Neural cell (in vitro differentiated cells): ENCODE measurements around the gene ARHGAP24. TPM values are rescaled to one million over a fixed set of nuclear protein-coding genes. Genes with fewer than 3 reads are reported as not detected.

ENCODE experiments used
- H2AFZ ChIP-seq: fragments of 200-600, 300-800 bp; sonication (generic), shearing (Covaris generic); 2 replicates; pipeline ENCODE4 v1.6.0; 2014; ENCODE audit warnings: low read depth, mild to moderate bottlenecking, antibody characterized with exemption, low read length, moderate library complexity
- H3F3A ChIP-seq: fragments of 200-600 bp; shearing (Covaris generic); 2 replicates; pipeline ENCODE4 v1.6.1; 2016; ENCODE audit warnings: mild to moderate bottlenecking, moderate library complexity, mixed read lengths, antibody characterized with exemption, low read length; ENCODE audit not compliant: insufficient read depth, poor library complexity, severe bottlenecking
- H3K27ac ChIP-seq: fragments of 200-600, 300-800 bp; sonication (generic), shearing (Covaris generic); 2 replicates; pipeline ENCODE4 v1.5.1; 2014; ENCODE audit warnings: mild to moderate bottlenecking, low read length, moderate library complexity
- H3K27me3 ChIP-seq: fragments of 300-800, 200-600 bp; sonication (generic), shearing (Covaris generic); 2 replicates; pipeline ENCODE4 v1.6.0; 2014; ENCODE audit warnings: mild to moderate bottlenecking, low read depth, low read length, moderate library complexity; ENCODE audit not compliant: insufficient read depth
- H3K36me3 ChIP-seq: fragments of 300-800, 200-600 bp; sonication (generic), shearing (Covaris generic); 2 replicates; pipeline ENCODE4 v1.5.1; 2014; ENCODE audit warnings: mild to moderate bottlenecking, antibody characterized with exemption, low read length, moderate library complexity; ENCODE audit not compliant: insufficient read depth
- H3K4me2 ChIP-seq: fragments of 300-800, 200-600 bp; sonication (generic), shearing (Covaris generic); 2 replicates; pipeline ENCODE4 v1.6.0; 2014; ENCODE audit warnings: mild to moderate bottlenecking, low read length
- H3K4me3 ChIP-seq: fragments of 300-800, 200-600 bp; sonication (generic), shearing (Covaris generic); 2 replicates; pipeline ENCODE4 v1.5.1; 2014; ENCODE audit warnings: mild to moderate bottlenecking, low read length, moderate library complexity
- H3K79me2 ChIP-seq: fragments of 200-600 bp; shearing (Covaris generic); replicated peaks from 2 replicates; pipeline ENCODE4 v1.6.0; 2014; ENCODE audit warnings: mild to moderate bottlenecking, low read length, moderate library complexity; ENCODE audit not compliant: insufficient read depth
- H3K9ac ChIP-seq: fragments of 300-800, 200-600 bp; sonication (generic), shearing (Covaris generic); 2 replicates; pipeline ENCODE4 v1.6.1; 2016; ENCODE audit warnings: mild to moderate bottlenecking, low read length, mixed read lengths
- H3K9me2 ChIP-seq: fragments of 200-600 bp; shearing (Covaris generic); 2 replicates; pipeline ENCODE4 v1.6.1; 2016; ENCODE audit warnings: mild to moderate bottlenecking, low read length, mixed read lengths; ENCODE audit not compliant: insufficient read depth
- H3K9me3 ChIP-seq: fragments of 200-600, 300-800 bp; sonication (generic), shearing (Covaris generic); 2 replicates; pipeline ENCODE4 v1.6.1; 2016; ENCODE audit warnings: mild to moderate bottlenecking, mixed run types, low read length, moderate library complexity, mixed read lengths
- H4K20me1 ChIP-seq: fragments of 200-600 bp; shearing (Covaris generic); 2 replicates; pipeline ENCODE4 v1.6.1; 2016; ENCODE audit warnings: mild to moderate bottlenecking, mixed run types; ENCODE audit not compliant: insufficient read depth
- EP300 ChIP-seq: fragments of 450-650 bp; conservative IDR thresholded peaks from 2 replicates; pipeline ENCODE4 v1.6.1; 2014; ENCODE audit warnings: antibody characterized with exemption, mild to moderate bottlenecking, moderate library complexity; ENCODE audit not compliant: poor library complexity, severe bottlenecking
- EZH2 ChIP-seq: fragments of 200-600, 300-800 bp; shearing (Covaris generic), sonication (generic); IDR thresholded peaks from 2 replicates; pipeline ENCODE4 v1.6.1; 2014; ENCODE audit warnings: antibody characterized with exemption, low read length, borderline replicate concordance, mild to moderate bottlenecking; ENCODE audit not compliant: insufficient read depth, poor library complexity, severe bottlenecking
- MXI1 ChIP-seq: fragments of 450-650 bp; conservative IDR thresholded peaks from 2 replicates; pipeline ENCODE4 v1.6.1; 2014; ENCODE audit warnings: antibody characterized with exemption, mild to moderate bottlenecking; ENCODE audit not compliant: poor library complexity, severe bottlenecking
- POLR2AphosphoS5 ChIP-seq: IDR thresholded peaks from 2 replicates; pipeline ENCODE4 v1.6.1; 2012
- RAD21 ChIP-seq: fragments of 450-650 bp; conservative IDR thresholded peaks from 2 replicates; pipeline ENCODE4 v1.6.1; 2014; ENCODE audit warnings: antibody characterized with exemption, mild to moderate bottlenecking, moderate library complexity
- SMC3 ChIP-seq: fragments of 450-650 bp; conservative IDR thresholded peaks from 2 replicates; pipeline ENCODE4 v1.6.1; 2014; ENCODE audit warnings: antibody characterized with exemption, mild to moderate bottlenecking, moderate library complexity; ENCODE audit not compliant: poor library complexity
- TAF1 ChIP-seq: IDR thresholded peaks from 2 replicates; pipeline ENCODE4 v1.6.1; 2012; ENCODE audit warnings: low read depth
- polyA plus RNA-seq: library from polyadenylated mRNA; depleted of rRNA; stranded (reverse); fragments of >200 nt; gene quantifications from 2 replicates; pipeline ENCODE4 v1.2.3, GENCODE V29; 2014
- TF ChIP-seq, protein P1 (sequence below): IDR thresholded peaks from 2 replicates; pipeline ENCODE4 v1.6.1; 2012; ENCODE audit warnings: borderline replicate concordance
- TF ChIP-seq, protein P2 (sequence below): fragments of 450-650 bp; IDR thresholded peaks from 2 replicates; pipeline ENCODE4 v1.5.1; 2014; ENCODE audit warnings: antibody characterized with exemption, mild to moderate bottlenecking, moderate library complexity; ENCODE audit not compliant: poor library complexity, severe bottlenecking

The ARHGAP24 gene
- polyA plus RNA-seq, 1 donor from 2014 or later, result 2.9 TPM

DNA sequence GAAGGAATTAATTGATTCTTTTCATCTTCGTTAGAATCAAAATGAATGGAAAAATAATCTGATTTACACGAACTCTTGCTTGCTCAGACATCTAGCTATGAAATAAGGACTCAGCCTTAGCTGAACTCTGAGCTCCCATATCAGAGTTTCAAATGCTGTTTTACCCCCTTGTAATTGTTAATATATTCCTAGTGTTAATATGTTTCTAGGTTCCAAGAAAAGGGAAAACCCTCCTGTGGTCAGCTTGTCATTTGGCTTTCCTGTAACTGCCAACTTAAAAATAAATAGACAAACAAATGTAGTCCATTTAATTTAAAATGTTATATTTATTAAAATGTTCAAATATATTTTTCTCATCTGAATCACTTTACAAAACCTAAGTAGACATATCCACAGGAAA lies 432.1 kb downstream of the ARHGAP24 start:
- Histone ChIP-seq H3K36me3 (no peaks in the 10 kb centered on the region), H4K20me1 (no peaks in the 10 kb centered on the region), H3K4me3 (no peak overlapping the region), H3F3A (no peaks in the 10 kb centered on the region), H3K9me2 (no peaks in the 10 kb centered on the region), H2AFZ (no peak overlapping the region), H3K4me2 (no peak overlapping the region), H3K79me2 (no peaks in the 10 kb centered on the region), H3K27ac (no peak overlapping the region), H3K9me3 (no peaks in the 10 kb centered on the region), H3K9ac (no peak overlapping the region), H3K27me3 (no peaks in the 10 kb centered on the region)
- TF ChIP-seq RAD21 (no peak), TAF1 (no peak), MXI1 (no peak), EP300 (no peak), SMC3 (no peak), POLR2AphosphoS5 (no peak), EZH2 (no peak)
- TF ChIP-seq, protein P1, sequence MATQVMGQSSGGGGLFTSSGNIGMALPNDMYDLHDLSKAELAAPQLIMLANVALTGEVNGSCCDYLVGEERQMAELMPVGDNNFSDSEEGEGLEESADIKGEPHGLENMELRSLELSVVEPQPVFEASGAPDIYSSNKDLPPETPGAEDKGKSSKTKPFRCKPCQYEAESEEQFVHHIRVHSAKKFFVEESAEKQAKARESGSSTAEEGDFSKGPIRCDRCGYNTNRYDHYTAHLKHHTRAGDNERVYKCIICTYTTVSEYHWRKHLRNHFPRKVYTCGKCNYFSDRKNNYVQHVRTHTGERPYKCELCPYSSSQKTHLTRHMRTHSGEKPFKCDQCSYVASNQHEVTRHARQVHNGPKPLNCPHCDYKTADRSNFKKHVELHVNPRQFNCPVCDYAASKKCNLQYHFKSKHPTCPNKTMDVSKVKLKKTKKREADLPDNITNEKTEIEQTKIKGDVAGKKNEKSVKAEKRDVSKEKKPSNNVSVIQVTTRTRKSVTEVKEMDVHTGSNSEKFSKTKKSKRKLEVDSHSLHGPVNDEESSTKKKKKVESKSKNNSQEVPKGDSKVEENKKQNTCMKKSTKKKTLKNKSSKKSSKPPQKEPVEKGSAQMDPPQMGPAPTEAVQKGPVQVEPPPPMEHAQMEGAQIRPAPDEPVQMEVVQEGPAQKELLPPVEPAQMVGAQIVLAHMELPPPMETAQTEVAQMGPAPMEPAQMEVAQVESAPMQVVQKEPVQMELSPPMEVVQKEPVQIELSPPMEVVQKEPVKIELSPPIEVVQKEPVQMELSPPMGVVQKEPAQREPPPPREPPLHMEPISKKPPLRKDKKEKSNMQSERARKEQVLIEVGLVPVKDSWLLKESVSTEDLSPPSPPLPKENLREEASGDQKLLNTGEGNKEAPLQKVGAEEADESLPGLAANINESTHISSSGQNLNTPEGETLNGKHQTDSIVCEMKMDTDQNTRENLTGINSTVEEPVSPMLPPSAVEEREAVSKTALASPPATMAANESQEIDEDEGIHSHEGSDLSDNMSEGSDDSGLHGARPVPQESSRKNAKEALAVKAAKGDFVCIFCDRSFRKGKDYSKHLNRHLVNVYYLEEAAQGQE, result no peak
- TF ChIP-seq, protein P2, sequence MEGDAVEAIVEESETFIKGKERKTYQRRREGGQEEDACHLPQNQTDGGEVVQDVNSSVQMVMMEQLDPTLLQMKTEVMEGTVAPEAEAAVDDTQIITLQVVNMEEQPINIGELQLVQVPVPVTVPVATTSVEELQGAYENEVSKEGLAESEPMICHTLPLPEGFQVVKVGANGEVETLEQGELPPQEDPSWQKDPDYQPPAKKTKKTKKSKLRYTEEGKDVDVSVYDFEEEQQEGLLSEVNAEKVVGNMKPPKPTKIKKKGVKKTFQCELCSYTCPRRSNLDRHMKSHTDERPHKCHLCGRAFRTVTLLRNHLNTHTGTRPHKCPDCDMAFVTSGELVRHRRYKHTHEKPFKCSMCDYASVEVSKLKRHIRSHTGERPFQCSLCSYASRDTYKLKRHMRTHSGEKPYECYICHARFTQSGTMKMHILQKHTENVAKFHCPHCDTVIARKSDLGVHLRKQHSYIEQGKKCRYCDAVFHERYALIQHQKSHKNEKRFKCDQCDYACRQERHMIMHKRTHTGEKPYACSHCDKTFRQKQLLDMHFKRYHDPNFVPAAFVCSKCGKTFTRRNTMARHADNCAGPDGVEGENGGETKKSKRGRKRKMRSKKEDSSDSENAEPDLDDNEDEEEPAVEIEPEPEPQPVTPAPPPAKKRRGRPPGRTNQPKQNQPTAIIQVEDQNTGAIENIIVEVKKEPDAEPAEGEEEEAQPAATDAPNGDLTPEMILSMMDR, result no peak

DNA sequence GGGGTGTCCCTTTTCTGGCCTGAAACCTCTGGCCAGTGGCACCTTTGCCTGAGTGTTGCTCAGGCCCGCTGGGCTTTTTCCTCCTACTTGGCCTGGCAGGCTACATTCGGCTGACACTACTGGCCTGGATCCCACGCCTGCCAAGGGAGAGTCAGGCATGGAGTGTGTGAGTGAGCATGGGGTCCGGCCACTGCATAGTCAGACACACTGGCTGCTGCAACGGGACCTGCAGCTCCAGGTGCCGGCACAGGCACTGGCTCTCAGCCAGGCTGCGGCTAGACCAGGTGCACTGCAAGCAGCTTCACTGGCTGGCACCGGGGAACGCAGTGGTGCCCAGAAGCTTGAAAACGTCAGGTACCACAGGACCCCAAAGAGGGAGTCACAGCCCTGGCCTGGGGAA lies 434.9 kb downstream of the ARHGAP24 start:
- TF ChIP-seq SMC3 (no peak), EP300 (no peak), EZH2 (no peak), TAF1 (no peak), MXI1 (no peak), POLR2AphosphoS5 (no peak), RAD21 (no peak)
- TF ChIP-seq, protein P2, result no peak
- TF ChIP-seq, protein P1, result no peak
- H3K9me2 ChIP-seq, result no peaks in the 10 kb centered on the region

More for the DNA sequence above, 434.9 kb downstream of the ARHGAP24 start:
- H3K4me3 ChIP-seq, result no peak overlapping the region
- no peaks in the 10 kb centered on the region for H3K79me2 ChIP-seq
- no peaks in the 10 kb centered on the region for H3K36me3 ChIP-seq
- H4K20me1 ChIP-seq, result no peaks in the 10 kb centered on the region
- H3K9ac ChIP-seq, result no peak overlapping the region
- no peaks in the 10 kb centered on the region for H3F3A ChIP-seq
- no peak overlapping the region for H2AFZ ChIP-seq
- H3K9me3 ChIP-seq, result no peaks in the 10 kb centered on the region
- no peaks in the 10 kb centered on the region for H3K27me3 ChIP-seq
- no peak overlapping the region for H3K27ac ChIP-seq
- H3K4me2 ChIP-seq, result no peak overlapping the region
